Esophagus muscularis mucosa (tissue), 4 donors: ENCODE results near the gene CCDC85C. TPM values are rescaled to one million over a fixed set of nuclear protein-coding genes. Genes with fewer than 3 reads are reported as not detected.

Source experiments
- DNase-seq: peaks from one replicate; pipeline ENCODE4 v3.0.0-alpha.2; 2017; ENCODE audit errors: extremely low spot score
- H3K27ac ChIP-seq, 4 donors: fragments of 200-600 bp; sonication (generic); replicated peaks in 1 of 4; 1 replicate in 3 of 4; 2 replicates in 1 of 4; pipeline ENCODE4 v1.5.1; 2016 to 2019; ENCODE audit warnings: mild to moderate bottlenecking in 1 of 4
- H3K27me3 ChIP-seq, 4 donors: fragments of 200-600 bp; sonication (generic); one replicate each; pipeline versions ENCODE4 v1.5.1 to v1.6.0; 2016 to 2019
- H3K36me3 ChIP-seq, 4 donors: fragments of 200-600 bp; sonication (generic); one replicate each; pipeline ENCODE4 v1.5.1; 2016 to 2019
- H3K4me1 ChIP-seq, 4 donors: fragments of 200-600 bp; sonication (generic); one replicate each; pipeline ENCODE4 v1.5.1; 2016 to 2019
- H3K4me3 ChIP-seq, 4 donors: fragments of 200-600 bp; sonication (generic); 1 replicate in 2 of 4; 2 replicates in 2 of 4; pipeline ENCODE4 v1.5.1; 2016 to 2019; ENCODE audit warnings: mild to moderate bottlenecking in 4 of 4, moderate library complexity in 1 of 4
- H3K9me3 ChIP-seq, 4 donors: fragments of 200-600 bp; sonication (generic); 1 replicate in 3 of 4; 2 replicates in 1 of 4; pipeline ENCODE4 v1.5.1; 2016 to 2019
- EP300 ChIP-seq: sonication (generic); formaldehyde crosslinking; IDR thresholded peaks from one replicate; pipeline ENCODE4 v1.6.1; 2017; ENCODE audit warnings: antibody characterized with exemption
- POLR2A ChIP-seq: fragments of 450-650 bp; IDR thresholded peaks from one replicate; pipeline ENCODE4 v1.6.1; 2017; ENCODE audit warnings: antibody characterized with exemption, moderate library complexity, mild to moderate bottlenecking, low read depth
- POLR2AphosphoS5 ChIP-seq, 2 donors: sonication (generic); formaldehyde crosslinking; IDR thresholded peaks; one replicate each; pipeline ENCODE4 v1.6.1; 2017; ENCODE audit warnings: antibody characterized with exemption in 2 of 2
- WGBS: methylation state at CpG from one replicate; pipeline ENCODE4 v1.1.5; 2018; 5-methylcytosine and 5-hydroxymethylcytosine counted together
- intact Hi-C: fragments of 100-400 bp; cut with DNase I; formaldehyde crosslinking; loops from one replicate; pipeline ENCODE4 v1.15.1; 2023
- total RNA-seq, 4 donors: library from RNA; depleted of rRNA; stranded (reverse); fragments of >200 nt; gene quantifications; one replicate each; pipeline versions ENCODE4 v1.1.0 to v1.2.1, GENCODE V29; 2016
- TF ChIP-seq, protein P1 (sequence below), 3 experiments: fragments of 200-600 bp in 2 of 3; fragments of 450-650 bp in 1 of 3; sonication (generic) in 2 of 3; IDR thresholded peaks; one replicate each; pipeline ENCODE4 v1.5.1; 2017 to 2019; ENCODE audit warnings: antibody characterized with exemption in 3 of 3, mild to moderate bottlenecking in 2 of 3, moderate library complexity in 1 of 3

Gene CCDC85C
- total RNA-seq, 4 donors from 2014 or later, result 17.9 to 48.7 (median 30.8) TPM

DNA sequence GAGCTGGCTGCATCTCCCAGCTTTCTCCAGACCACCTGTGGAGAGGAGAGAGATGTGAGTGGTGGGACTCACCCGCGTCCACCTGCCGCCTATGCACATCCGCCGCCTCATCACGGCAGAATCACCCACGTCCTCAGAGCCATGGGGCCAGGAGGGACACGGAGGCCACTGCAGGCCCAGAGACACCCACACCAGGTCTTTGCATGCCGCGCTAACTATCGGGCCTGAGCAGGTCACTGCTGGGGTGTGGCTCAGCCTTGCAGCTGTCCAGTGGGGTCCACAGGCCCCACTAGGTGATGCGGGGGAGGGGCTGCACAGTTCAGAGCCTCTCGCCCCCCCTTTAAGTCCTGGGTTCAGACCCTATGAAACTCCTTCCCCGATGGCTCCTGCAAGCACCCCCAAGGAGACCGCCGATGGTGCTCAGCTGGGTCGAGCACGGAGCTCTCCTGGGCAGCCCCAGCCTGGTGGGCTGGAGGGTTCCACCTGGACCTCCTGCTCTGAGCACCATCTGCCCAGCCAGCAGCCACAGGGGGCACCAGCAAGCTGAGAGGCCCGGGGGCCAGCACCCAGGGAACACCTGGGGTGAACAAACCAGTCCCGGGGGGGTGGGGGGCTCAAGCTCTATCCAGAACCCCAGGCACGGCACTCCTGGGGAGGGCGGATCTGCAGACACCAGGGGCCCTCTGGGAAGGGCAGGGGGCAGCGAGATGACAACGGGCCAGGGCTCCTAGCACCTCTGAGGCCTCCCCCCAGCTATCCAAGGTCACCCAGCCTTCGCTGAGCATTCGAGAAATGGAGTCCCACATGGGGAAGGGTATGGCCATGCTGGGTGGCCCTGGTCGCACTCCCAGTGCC lies 88.5 kb downstream of the CCDC85C start:
- Histone ChIP-seq H3K27me3 (no peaks in the 10 kb centered on the region), H3K9me3 (no peaks in the 10 kb centered on the region), H3K4me1 (peaks cover 15 to 68% (median 39%) of the 10 kb centered on the region in 4 donors), H3K4me3 (no peak overlapping the region), H3K36me3 (peaks cover 10 to 52% (median 43%) of the 10 kb centered on the region in 4 donors), H3K27ac (peak overlapping the region in 1 of 4 donors; percentile 22)
- TF ChIP-seq, protein P1, sequence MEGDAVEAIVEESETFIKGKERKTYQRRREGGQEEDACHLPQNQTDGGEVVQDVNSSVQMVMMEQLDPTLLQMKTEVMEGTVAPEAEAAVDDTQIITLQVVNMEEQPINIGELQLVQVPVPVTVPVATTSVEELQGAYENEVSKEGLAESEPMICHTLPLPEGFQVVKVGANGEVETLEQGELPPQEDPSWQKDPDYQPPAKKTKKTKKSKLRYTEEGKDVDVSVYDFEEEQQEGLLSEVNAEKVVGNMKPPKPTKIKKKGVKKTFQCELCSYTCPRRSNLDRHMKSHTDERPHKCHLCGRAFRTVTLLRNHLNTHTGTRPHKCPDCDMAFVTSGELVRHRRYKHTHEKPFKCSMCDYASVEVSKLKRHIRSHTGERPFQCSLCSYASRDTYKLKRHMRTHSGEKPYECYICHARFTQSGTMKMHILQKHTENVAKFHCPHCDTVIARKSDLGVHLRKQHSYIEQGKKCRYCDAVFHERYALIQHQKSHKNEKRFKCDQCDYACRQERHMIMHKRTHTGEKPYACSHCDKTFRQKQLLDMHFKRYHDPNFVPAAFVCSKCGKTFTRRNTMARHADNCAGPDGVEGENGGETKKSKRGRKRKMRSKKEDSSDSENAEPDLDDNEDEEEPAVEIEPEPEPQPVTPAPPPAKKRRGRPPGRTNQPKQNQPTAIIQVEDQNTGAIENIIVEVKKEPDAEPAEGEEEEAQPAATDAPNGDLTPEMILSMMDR (IDR thresholded peaks at IDR 0.05), result no peak
- TF ChIP-seq EP300 (no peak), POLR2A (no peak), POLR2AphosphoS5 (IDR thresholded peaks at IDR 0.05) (no peak)
- intact Hi-C loops, result no loop called here
- WGBS, result 85% methylated on average over 4 of the region's 27 CpGs
- no peak for DNase-seq

DNA sequence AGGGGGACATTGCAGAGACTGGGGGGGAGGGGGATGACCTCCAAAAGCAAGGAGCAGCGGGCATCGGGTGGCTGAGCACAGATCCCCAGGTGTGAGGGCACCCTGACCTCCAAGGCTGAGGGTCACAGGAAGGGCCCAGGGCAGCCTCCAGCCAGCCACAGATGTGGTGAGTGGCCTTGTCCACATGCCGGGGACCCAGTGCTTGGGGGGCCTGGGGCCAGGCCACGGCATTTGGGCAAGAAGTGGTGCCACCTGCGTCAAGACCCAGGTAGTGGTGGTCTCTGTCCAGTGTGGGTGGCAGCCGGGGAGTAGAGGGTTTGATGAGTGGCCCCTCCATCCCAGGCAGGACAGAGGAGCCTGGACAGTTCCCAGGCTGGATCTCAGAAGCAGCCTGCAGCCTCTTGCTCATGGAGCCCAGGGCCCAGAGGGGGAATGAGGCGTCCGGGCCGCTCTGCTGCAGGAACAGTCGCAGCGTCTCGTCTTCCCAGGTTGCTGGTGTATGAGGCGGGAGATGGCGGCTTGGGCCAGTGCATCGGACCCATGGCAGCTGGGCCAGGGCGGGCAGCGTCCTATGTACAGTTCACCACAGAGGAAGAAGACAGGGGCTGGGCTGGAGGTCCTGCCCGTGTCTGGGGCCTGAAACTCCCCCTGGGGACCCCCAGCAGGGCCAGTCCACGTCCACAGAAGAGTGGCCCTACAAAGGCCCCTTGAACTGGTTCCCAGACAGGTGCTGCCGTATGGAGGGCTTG lies 89.3 kb downstream of the CCDC85C start:
- TF ChIP-seq POLR2AphosphoS5 (IDR thresholded peaks at IDR 0.05) (no peak), EP300 (no peak), POLR2A (no peak)
- TF ChIP-seq, protein P1 (IDR thresholded peaks at IDR 0.05), result no peak
- Histone ChIP-seq H3K4me1 (peaks cover 15 to 74% (median 44%) of the 10 kb centered on the region in 4 donors), H3K4me3 (no peak overlapping the region), H3K27ac (peak overlapping the region in 1 of 4 donors; percentile 42), H3K36me3 (peaks cover 10 to 59% (median 50%) of the 10 kb centered on the region in 4 donors), H3K9me3 (no peaks in the 10 kb centered on the region), H3K27me3 (no peaks in the 10 kb centered on the region)
- WGBS, result 87% methylated on average over 14 of the region's 20 CpGs
- no peak for DNase-seq
- intact Hi-C loops, result no loop called here

DNA sequence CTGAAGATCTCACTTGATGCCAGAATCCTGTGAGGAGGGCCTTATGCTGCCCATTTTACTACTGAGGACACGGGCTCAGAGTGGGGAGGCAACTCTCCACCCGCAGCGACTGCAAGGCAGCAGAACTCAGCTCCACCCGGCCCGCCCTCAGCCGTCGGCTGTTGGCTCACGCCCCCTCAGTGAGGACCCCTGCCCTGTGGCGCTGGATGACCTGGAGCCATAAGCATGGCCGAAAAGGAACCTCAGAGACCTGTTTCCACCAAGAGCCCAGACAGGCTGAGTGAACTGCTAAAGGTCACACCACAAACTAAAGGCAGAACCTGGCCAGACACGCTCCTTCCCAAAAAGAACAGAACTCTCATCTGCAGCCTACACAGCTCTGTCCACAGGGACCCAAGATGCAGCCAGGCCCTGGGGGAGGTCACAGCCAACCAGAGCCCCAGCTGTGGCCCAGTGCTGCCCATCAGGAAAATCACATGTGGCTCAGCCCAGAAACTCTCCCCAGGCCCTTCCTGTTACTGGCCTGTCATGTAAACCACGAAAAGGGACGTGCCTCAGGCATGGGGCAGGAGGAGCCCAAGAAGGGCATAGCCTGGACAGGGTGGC lies 90.0 kb downstream of the CCDC85C start:
- H3K27ac ChIP-seq, result peak overlapping the region in 2 of 4 donors; percentile 11 to 42

DNA sequence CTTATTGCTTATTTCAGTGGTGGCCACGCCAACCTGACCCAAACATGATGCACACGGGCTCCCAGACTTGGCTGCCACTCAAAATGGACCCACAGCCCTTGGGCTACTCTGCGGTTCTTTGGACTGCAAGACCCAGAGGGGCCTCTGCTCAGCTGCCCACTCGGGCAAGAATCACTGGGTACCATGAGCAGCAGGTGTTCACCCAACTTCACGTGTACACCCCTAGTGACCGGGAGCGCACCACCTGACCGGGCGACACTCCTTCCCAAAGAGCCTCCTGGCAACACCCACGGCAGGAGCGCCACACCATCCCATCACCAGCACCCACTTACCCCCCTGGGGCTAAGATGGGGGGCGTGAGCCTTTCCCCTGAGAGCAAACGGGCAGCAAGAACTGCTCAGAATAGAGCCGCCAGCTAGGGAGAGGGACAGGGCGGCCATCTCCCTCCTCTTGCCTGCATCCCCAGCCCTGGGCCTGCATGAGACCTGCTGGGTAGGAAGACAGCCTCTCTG lies 90.8 kb downstream of the CCDC85C start:
- TF ChIP-seq POLR2A (no peak), POLR2AphosphoS5 (IDR thresholded peaks at IDR 0.05) (no peak), EP300 (no peak)
- TF ChIP-seq, protein P1 (IDR thresholded peaks at IDR 0.05), result no peak
- H3K27me3 ChIP-seq, result no peaks in the 10 kb centered on the region
- no peak for DNase-seq
- H3K27ac ChIP-seq, result peak overlapping the region in 3 of 4 donors; percentile 79 to 88 (median 79)
- no peaks in the 10 kb centered on the region for H3K9me3 ChIP-seq
- peaks cover 9 to 71% (median 38%) of the 10 kb centered on the region in 4 donors for H3K4me1 ChIP-seq
- H3K36me3 ChIP-seq, result peaks cover 12 to 74% (median 65%) of the 10 kb centered on the region in 4 donors
- WGBS, result 81% methylated on average over 3 of the region's 15 CpGs
- intact Hi-C loops, result no loop called here
- H3K4me3 ChIP-seq, result no peak overlapping the region

More for the DNA sequence above, 90.0 kb downstream of the CCDC85C start:
- peaks cover 15 to 78% (median 44%) of the 10 kb centered on the region in 4 donors for H3K4me1 ChIP-seq
- WGBS, result 79% methylated on average over 13 of the region's 13 CpGs
- TF ChIP-seq, protein P1 (IDR thresholded peaks at IDR 0.05), result no peak
- TF ChIP-seq EP300 (no peak), POLR2A (no peak), POLR2AphosphoS5 (IDR thresholded peaks at IDR 0.05) (no peak)
- intact Hi-C loops, result no loop called here
- H3K36me3 ChIP-seq, result peaks cover 10 to 66% (median 57%) of the 10 kb centered on the region in 4 donors
- no peaks in the 10 kb centered on the region for H3K27me3 ChIP-seq
- no peaks in the 10 kb centered on the region for H3K9me3 ChIP-seq
- no peak overlapping the region for H3K4me3 ChIP-seq
- no peak for DNase-seq
